HCT116 (cell line): ENCODE results near the gene NPW.

Experiments
- ATF3 ChIP-seq: IDR thresholded peaks from 2 replicates; pipeline ENCODE4 v1.6.1; 2012
- CEBPB ChIP-seq: IDR thresholded peaks from 2 replicates; pipeline ENCODE4 v1.6.1; 2012; ENCODE audit warnings: low read depth
- CTCF ChIP-seq, 3 experiments: fragments of 200-600 bp in 1 of 3; sonication (generic) in 1 of 3; IDR thresholded peaks in 2 of 3; conservative IDR thresholded peaks in 1 of 3; 2 replicates each; pipeline ENCODE4 v1.5.1; 2012 to 2017; ENCODE audit warnings: low read depth in 2 of 3, low read length in 2 of 3, antibody characterized with exemption in 1 of 3, borderline replicate concordance in 1 of 3, control low read depth in 1 of 3, mild to moderate bottlenecking in 1 of 3, mixed read lengths in 1 of 3, mixed run types in 1 of 3, moderate library complexity in 1 of 3; ENCODE audit not compliant: insufficient read depth in 1 of 3
- EZH2 ChIP-seq: fragments of 200-600 bp; sonication (generic); IDR thresholded peaks from 2 replicates; pipeline ENCODE4 v1.6.1; 2017; ENCODE audit warnings: antibody characterized with exemption, mixed run types
- EZH2phosphoT487 ChIP-seq: fragments of 200-600 bp; IDR thresholded peaks from 2 replicates; pipeline ENCODE4 v1.6.1; 2018; ENCODE audit warnings: antibody characterized with exemption, borderline replicate concordance
- MAX ChIP-seq: IDR thresholded peaks from 2 replicates; pipeline ENCODE4 v1.6.1; 2012
- POLR2A ChIP-seq: IDR thresholded peaks from 2 replicates; pipeline ENCODE4 v1.7.0; 2011; ENCODE audit warnings: borderline replicate concordance; ENCODE audit not compliant: insufficient read depth, insufficient read length; ENCODE audit errors: extremely low read depth
- POLR2AphosphoS5 ChIP-seq: IDR thresholded peaks from 2 replicates; pipeline ENCODE4 v1.6.1; 2011; ENCODE audit warnings: mild to moderate bottlenecking, low read depth, low read length, moderate library complexity
- RAD21 ChIP-seq: IDR thresholded peaks from 2 replicates; pipeline ENCODE4 v1.6.1; 2012; ENCODE audit warnings: low read depth, mild to moderate bottlenecking
- REST ChIP-seq: IDR thresholded peaks from 2 replicates; pipeline ENCODE4 v1.6.1; 2012; ENCODE audit warnings: low read depth
- SIN3A ChIP-seq: IDR thresholded peaks from 2 replicates; pipeline ENCODE4 v1.6.1; 2012; ENCODE audit warnings: low read depth
- SP1 ChIP-seq: IDR thresholded peaks from 2 replicates; pipeline ENCODE4 v1.6.1; 2012; ENCODE audit warnings: low read depth
- ZFX ChIP-seq: fragments of 450-650 bp; IDR thresholded peaks from 2 replicates; pipeline ENCODE4 v1.6.1; 2017

- TF ChIP-seq ATF3 (no peak), POLR2A (no peak), CTCF (IDR thresholded peaks at IDR 0.05 in 2 of 3, conservative IDR thresholded peaks at IDR 0.05 in 1 of 3; ENCODE audit: borderline replicate concordance in 1 of 3, insufficient read depth in 1 of 3, low read depth in 2 of 3, low read length in 2 of 3) (no peak), EZH2phosphoT487 (no peak), CEBPB (no peak), MAX (no peak), EZH2 (no peak), RAD21 (no peak), POLR2AphosphoS5 (no peak), ZFX (no peak), SIN3A (no peak), REST (no peak), SP1 (no peak)
Measured at GRCh38 chr16:2054543-2055245, 35.1 kb downstream of the NPW start.
